ENCODE results near the gene AFAP1L2.

AFAP1L2 gene

GRCh38 chr10:114304017-114304570, 100.2 kb downstream of the AFAP1L2 start:
- peak; percentile 82 for TF ChIP-seq CTCF (IDR thresholded peaks at IDR 0.05; ENCODE audit: low read depth, low read length)
- peak; percentile 82 for DNase-seq
- Histone ChIP-seq H3K27me3 (ENCODE audit: insufficient read depth, low read depth, severe bottlenecking) (peaks cover 11% of the 10 kb centered on the region), H3K9me3 (ENCODE audit: severe bottlenecking) (no peaks in the 10 kb centered on the region), H3K36me3 (no peaks in the 10 kb centered on the region), H3K27ac (no peak overlapping the region), H3K4me3 (ENCODE audit: low read depth, low read length) (peak overlapping the region; percentile 46)

GRCh38 chr10:114303556-114303955, 100.7 kb downstream of the AFAP1L2 start:
- Histone ChIP-seq H3K4me3 (ENCODE audit: low read depth, low read length) (no peak overlapping the region), H3K27ac (no peak overlapping the region), H3K27me3 (ENCODE audit: insufficient read depth, low read depth, severe bottlenecking) (peaks cover 11% of the 10 kb centered on the region), H3K9me3 (ENCODE audit: severe bottlenecking) (no peaks in the 10 kb centered on the region), H3K36me3 (no peaks in the 10 kb centered on the region)
- no peak for TF ChIP-seq CTCF (IDR thresholded peaks at IDR 0.05; ENCODE audit: low read depth, low read length)
- DNase-seq = no peak

GRCh38 chr10:114301951-114302710, 102.2 kb downstream of the AFAP1L2 start:
- Histone ChIP-seq H3K4me3 (ENCODE audit: low read depth, low read length) (no peak overlapping the region), H3K9me3 (ENCODE audit: severe bottlenecking) (no peaks in the 10 kb centered on the region), H3K27me3 (ENCODE audit: insufficient read depth, low read depth, severe bottlenecking) (peaks cover 8% of the 10 kb centered on the region), H3K27ac (no peak overlapping the region), H3K36me3 (no peaks in the 10 kb centered on the region)
- no peak for DNase-seq
- TF ChIP-seq CTCF (IDR thresholded peaks at IDR 0.05; ENCODE audit: low read depth, low read length) = no peak

- DNase-seq = no peak
- no peaks in the 10 kb centered on the region for H3K36me3 ChIP-seq
- H3K9me3 ChIP-seq (ENCODE audit: severe bottlenecking) = peaks cover 5% of the 10 kb centered on the region
- no peak overlapping the region for H3K27ac ChIP-seq
- H3K4me3 ChIP-seq (ENCODE audit: low read depth, low read length) = no peak overlapping the region
- 0 out of 2 replicates have a peak, but pooled peaks have one; percentile 13 for TF ChIP-seq CTCF (IDR thresholded peaks at IDR 0.05; ENCODE audit: low read depth, low read length)
- H3K27me3 ChIP-seq (ENCODE audit: insufficient read depth, low read depth, severe bottlenecking) = peaks cover 8% of the 10 kb centered on the region
These were observed 103.1 kb downstream of the AFAP1L2 start for GRCh38 chr10:114301177-114301576.

- TF ChIP-seq CTCF (IDR thresholded peaks at IDR 0.05; ENCODE audit: low read depth, low read length) = no peak
- Histone ChIP-seq H3K36me3 (no peaks in the 10 kb centered on the region), H3K9me3 (ENCODE audit: severe bottlenecking) (peaks cover 15% of the 10 kb centered on the region), H3K27ac (no peak overlapping the region), H3K27me3 (ENCODE audit: insufficient read depth, low read depth, severe bottlenecking) (peaks cover 8% of the 10 kb centered on the region), H3K4me3 (ENCODE audit: low read depth, low read length) (no peak overlapping the region)
- no peak for DNase-seq
These were observed 104.2 kb downstream of the AFAP1L2 start for GRCh38 chr10:114300036-114300645.
